ENCODE data around the gene P2RX6. TPM values are rescaled to one million over a fixed set of nuclear protein-coding genes. Genes with fewer than 3 reads are reported as not detected.

The P2RX6 gene
- total RNA-seq (under 1 TPM in 5 of 6 donors, not detected in 1; 0.09 to 0.40 (median 0.37) TPM), polyA plus RNA-seq (1 to 10 TPM in 1 of 2 donors, under 1 TPM in 1; 0.57 to 2.9 TPM)

DNA sequence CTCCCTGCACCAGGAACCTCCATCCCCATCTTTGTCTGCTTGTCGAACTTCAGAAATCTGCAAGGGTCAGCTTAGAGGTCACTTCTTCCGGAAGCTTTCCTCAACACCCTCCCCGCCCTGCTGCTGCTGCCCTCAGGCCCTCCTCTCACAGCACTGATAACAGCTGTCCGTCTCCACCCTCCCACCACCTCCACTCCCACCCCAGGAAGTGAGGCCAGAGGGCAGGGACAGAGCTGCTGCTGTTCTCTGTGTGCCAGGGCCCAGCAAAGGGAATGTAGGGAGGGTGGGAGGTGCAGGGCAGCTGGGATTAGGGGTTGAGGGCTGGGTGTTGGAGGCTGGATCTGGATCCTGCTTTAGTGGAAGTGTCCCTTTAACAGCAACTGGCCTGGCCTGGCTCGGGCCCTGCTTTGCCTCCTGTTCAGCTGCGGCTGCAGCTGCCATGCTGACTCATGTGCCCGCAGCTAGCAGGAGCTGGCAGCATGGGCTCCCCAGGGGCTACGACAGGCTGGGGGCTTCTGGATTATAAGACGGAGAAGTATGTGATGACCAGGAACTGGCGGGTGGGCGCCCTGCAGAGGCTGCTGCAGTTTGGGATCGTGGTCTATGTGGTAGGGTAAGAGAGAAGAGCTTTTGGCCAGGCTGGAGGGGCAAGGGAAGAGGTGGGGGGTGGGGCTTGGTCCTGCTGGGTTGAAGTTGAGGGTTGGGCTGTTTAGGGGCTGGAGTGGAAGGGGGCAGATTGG is at the start of gene P2RX6:
Gene P2RX6, plus strand, starts transcription at position 440 of the 740 bp plus-strand sequence. Its CDS starts 10 bp downstream, at position 450.
- Histone ChIP-seq H3K27ac (no peak within 1 kb of the TSS), H3K36me3 (no peaks in the 10 kb centered on the region), H3K27me3 (no peaks in the 10 kb centered on the region), H3K4me1 (peaks cover 0 to 8% (median 0%) of the 10 kb centered on the region in 3 donors), H3K9me3 (no peaks in the 10 kb centered on the region), H3K4me3 (peak within 1 kb of the TSS in 2 of 4 donors; percentile 2 to 28)
- intact Hi-C loops (cut with DNase I) = no loop called here
- ATAC-seq = peak in 3 of 4 donors; percentile 38 to 51 (median 50)
- WGBS, 2 donors = 26 to 28% methylated on average over 12 of the region's 12 CpGs
- DNase-seq = peak in 2 of 6 donors; percentile 12 to 54
- TF ChIP-seq, protein P1, sequence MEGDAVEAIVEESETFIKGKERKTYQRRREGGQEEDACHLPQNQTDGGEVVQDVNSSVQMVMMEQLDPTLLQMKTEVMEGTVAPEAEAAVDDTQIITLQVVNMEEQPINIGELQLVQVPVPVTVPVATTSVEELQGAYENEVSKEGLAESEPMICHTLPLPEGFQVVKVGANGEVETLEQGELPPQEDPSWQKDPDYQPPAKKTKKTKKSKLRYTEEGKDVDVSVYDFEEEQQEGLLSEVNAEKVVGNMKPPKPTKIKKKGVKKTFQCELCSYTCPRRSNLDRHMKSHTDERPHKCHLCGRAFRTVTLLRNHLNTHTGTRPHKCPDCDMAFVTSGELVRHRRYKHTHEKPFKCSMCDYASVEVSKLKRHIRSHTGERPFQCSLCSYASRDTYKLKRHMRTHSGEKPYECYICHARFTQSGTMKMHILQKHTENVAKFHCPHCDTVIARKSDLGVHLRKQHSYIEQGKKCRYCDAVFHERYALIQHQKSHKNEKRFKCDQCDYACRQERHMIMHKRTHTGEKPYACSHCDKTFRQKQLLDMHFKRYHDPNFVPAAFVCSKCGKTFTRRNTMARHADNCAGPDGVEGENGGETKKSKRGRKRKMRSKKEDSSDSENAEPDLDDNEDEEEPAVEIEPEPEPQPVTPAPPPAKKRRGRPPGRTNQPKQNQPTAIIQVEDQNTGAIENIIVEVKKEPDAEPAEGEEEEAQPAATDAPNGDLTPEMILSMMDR (IDR thresholded peaks at IDR 0.05) = no peak
- no peak for FAIRE-seq

DNA sequence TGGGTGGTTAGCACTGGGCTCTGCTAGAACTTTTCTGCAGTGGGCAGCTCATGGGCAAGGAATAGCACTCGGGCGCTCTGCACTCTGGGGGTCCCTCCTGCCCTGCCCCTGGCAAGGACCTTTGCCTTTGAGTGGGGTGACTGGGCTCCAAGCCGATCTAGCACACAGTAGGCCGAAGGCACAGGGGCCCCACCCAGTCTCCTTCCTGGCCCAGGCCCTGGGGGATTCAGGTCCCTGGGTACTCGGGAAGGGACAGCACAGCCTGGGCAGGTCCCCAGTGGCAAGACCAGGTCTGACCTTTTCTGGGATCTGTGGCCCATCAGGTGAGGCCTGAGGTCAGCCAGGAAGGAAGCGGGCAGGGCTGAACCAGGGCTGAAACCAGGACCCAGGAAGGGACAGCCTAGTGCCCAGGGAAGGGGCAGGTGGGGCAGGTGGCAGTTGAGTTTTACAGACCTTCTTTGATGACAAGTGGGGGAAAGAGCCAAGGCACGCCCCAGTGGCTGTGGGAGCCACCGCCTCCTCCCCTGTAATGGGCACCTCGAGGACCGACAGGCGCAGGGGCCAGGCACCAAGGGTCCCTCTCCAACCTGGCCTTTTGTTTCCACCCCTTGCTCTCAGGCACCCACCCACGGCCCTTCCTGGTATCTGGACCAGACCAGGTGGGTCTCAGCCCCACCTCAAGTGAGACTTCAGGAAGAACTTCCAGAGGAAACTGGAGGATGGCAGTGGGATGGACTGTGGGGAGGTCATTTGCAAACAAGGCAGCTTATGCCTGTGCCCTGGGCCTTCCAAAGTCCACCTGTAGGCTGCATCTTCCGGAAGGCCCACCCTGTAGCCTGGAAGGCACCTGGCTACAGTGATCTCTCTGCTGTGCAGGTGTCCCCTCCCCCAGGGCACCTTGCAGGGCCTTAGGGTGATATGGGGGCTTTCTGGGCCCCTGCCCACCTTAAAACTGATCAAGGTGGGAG is 48.8 kb upstream of the P2RX6 start:
- no peak overlapping the region for H3K4me3 ChIP-seq
- 85 to 90% methylated on average over 13 of the region's 13 CpGs for WGBS, 2 donors
- no peak for FAIRE-seq
- intact Hi-C loops (cut with DNase I) = no loop called here
- ATAC-seq = peak in 1 of 4 donors; percentile 14
- H3K36me3 ChIP-seq = no peaks in the 10 kb centered on the region
- TF ChIP-seq, protein P1 (IDR thresholded peaks at IDR 0.05) = no peak
- H3K9me3 ChIP-seq = no peaks in the 10 kb centered on the region
- H3K27me3 ChIP-seq = no peaks in the 10 kb centered on the region
- H3K4me1 ChIP-seq = peaks cover 0 to 4% (median 0%) of the 10 kb centered on the region in 3 donors
- no peak overlapping the region for H3K27ac ChIP-seq
- DNase-seq = peak in 2 of 6 donors; percentile 15 to 76

DNA sequence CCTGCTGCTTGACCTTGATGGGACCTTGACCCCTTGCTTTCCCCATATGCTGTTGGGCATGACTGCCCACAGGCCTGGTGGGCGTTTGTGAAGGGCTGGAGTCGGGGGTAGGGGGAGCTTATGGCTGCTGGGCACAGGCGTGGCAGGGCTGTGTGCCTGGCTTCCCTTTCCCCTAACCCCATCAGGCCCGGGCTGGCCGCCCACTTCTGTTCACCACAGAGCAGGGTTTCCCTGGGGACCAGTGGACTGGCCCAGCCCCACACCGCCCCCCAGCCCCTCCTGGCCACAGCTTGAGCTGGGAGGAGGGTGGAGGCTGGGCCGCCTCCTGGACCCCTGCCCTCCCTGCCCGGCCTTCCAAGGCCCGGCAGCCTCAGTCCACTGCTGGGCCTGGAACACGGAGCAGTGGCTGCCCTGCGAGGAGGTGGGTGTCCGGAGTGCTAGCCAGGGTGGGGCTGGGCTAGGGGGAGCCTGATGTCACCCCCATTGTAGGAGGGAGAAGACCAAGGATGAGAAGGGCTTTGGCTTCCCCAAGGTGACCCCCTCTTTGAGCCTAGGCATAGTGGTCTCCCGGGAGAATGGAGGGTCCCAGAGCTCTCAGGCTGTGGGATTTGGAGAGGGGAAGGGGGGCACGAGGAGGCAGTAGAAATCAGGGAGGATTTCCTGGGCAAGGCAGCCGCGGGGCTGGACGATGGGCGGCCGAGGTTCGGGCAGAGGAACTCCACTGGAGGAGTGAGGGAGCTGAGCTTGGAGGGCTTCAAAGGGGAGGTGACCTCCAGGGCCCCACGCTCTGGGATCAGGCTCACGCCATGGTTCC is 47.9 kb upstream of the P2RX6 start, which contains the start of gene AIFM3:
Gene AIFM3, plus strand, starts transcription at position 373 of the 814 bp plus-strand sequence. CDS start 690 bp downstream, outside the sequence.
- no peak for ATAC-seq
- 72 to 76% methylated on average over 22 of the region's 22 CpGs for WGBS, 2 donors
- Histone ChIP-seq H3K27ac (no peak within 1 kb of the TSS), H3K4me3 (no peak within 1 kb of the TSS), H3K27me3 (no peaks in the 10 kb centered on the region), H3K9me3 (no peaks in the 10 kb centered on the region), H3K36me3 (no peaks in the 10 kb centered on the region), H3K4me1 (peaks cover 0 to 4% (median 0%) of the 10 kb centered on the region in 3 donors)
- peak in 2 of 6 donors; percentile 66 to 76 for DNase-seq
- TF ChIP-seq, protein P1 (IDR thresholded peaks at IDR 0.05) = no peak
- intact Hi-C loops (cut with DNase I) = no loop called here
- FAIRE-seq = no peak

DNA sequence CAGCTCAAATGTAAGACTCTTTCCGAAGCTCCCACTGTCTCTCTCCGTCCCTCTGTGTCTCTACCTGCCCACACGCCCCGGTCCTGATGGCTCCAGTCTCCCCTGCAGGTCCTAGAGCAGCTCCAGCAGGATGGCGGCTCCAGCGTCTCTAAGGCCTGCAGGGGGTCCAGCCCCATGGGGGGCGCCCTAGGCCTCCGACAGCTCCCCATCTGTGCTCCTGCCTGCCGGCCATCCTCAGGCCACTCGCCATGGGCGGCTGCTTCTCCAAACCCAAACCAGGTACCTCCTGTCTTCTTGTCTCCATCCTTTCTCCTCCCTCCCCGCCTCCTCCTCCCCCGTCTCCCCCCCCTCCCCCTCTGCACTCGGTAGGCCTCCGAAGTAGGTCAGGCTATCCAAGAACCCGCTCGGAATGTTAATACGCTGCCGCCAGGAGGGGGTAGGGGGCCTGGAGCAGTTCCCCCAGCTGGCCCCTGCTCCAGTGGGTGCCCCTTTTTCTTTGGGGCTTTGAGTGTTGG is 47.2 kb upstream of the P2RX6 start:
- no peaks in the 10 kb centered on the region for H3K9me3 ChIP-seq
- DNase-seq = peak in 1 of 6 donors; percentile 55
- 66 to 68% methylated on average over 19 of the region's 19 CpGs for WGBS, 2 donors
- H3K27ac ChIP-seq = no peak overlapping the region
- H3K36me3 ChIP-seq = no peaks in the 10 kb centered on the region
- H3K27me3 ChIP-seq = no peaks in the 10 kb centered on the region
- no peak overlapping the region for H3K4me3 ChIP-seq
- intact Hi-C loops (cut with DNase I) = no loop called here
- FAIRE-seq = no peak
- no peak for ATAC-seq
- TF ChIP-seq, protein P1 (IDR thresholded peaks at IDR 0.05) = no peak
- H3K4me1 ChIP-seq = peaks cover 0 to 4% (median 0%) of the 10 kb centered on the region in 3 donors
